ENCODE measurements around the gene CD160. TPM values are rescaled to one million over a fixed set of nuclear protein-coding genes. Genes with fewer than 3 reads are reported as not detected.

CD160 gene
- total and polyA plus RNA-seq, 2 of the 13 experiments (the other 11 are each of a cell fraction or from before 2014, with no cell fraction given), result 0.09 TPM; not detected in 1

- TF ChIP-seq HIC2 (CRISPR knock-in tag; IDR thresholded peaks at IDR 0.05; ENCODE audit: low read depth) (peak; percentile 72; the same call in 1 of the 2 replicates), ZBTB7A (CRISPR knock-in tag; IDR thresholded peaks at IDR 0.05) (peak; percentile 53; the same call in 1 of the 2 replicates), ARNTL (CRISPR knock-in tag; IDR thresholded peaks at IDR 0.05) (no peak), YEATS2 (CRISPR knock-in tag; IDR thresholded peaks at IDR 0.05; ENCODE audit: borderline replicate concordance) (no peak), TIGD3 (CRISPR knock-in tag; IDR thresholded peaks at IDR 0.05; ENCODE audit: borderline replicate concordance) (no peak), SOX5 (CRISPR knock-in tag; IDR thresholded peaks at IDR 0.05; ENCODE audit: borderline replicate concordance) (peak; percentile 74), ZNF800 (CRISPR knock-in tag; IDR thresholded peaks at IDR 0.05) (0 out of 2 replicates have a peak, but pooled peaks have one; percentile 21), BORCS8-MEF2B (CRISPR knock-in tag; IDR thresholded peaks at IDR 0.05) (no peak), NR2F6 (IDR thresholded peaks at IDR 0.05) (no peak), NR2F6 (CRISPR knock-in tag; IDR thresholded peaks at IDR 0.05) (peak; percentile 50; the same call in 1 of the 2 replicates), MAX (IDR thresholded peaks at IDR 0.05) (peak; percentile 61), MTA1 (CRISPR knock-in tag; IDR thresholded peaks at IDR 0.05; ENCODE audit: borderline replicate concordance) (peak; percentile 58; the same call in 1 of the 2 replicates), TEAD3 (CRISPR knock-in tag; optimal IDR thresholded peaks at IDR 0.05; ENCODE audit: borderline replicate concordance) (peak; percentile 93), NFIC (IDR thresholded peaks at IDR 0.05; ENCODE audit: low read length) (no peak), NR0B2 (CRISPR knock-in tag; IDR thresholded peaks at IDR 0.05) (no peak), HDAC1 (CRISPR knock-in tag; IDR thresholded peaks at IDR 0.05) (peak; percentile 56), SYNCRIP (IDR thresholded peaks at IDR 0.05; ENCODE audit: insufficient read depth, low read depth, low read length) (no peak), ZNF292 (CRISPR knock-in tag; IDR thresholded peaks at IDR 0.05; ENCODE audit: borderline replicate concordance, low read depth) (peak; percentile 38; the same call in 1 of the 2 replicates), PRMT3 (CRISPR knock-in tag; IDR thresholded peaks at IDR 0.05; ENCODE audit: borderline replicate concordance, low read depth) (no peak), ZNF18 (CRISPR knock-in tag; IDR thresholded peaks at IDR 0.05; ENCODE audit: insufficient replicate concordance) (peak; percentile 55), RCOR2 (CRISPR knock-in tag; IDR thresholded peaks at IDR 0.05) (no peak), KLF16 (CRISPR knock-in tag; IDR thresholded peaks at IDR 0.05) (no peak), ASH2L (IDR thresholded peaks at IDR 0.05; ENCODE audit: insufficient read length, low read depth, low read length) (peak; percentile 67), TARDBP (CRISPR knock-in tag; IDR thresholded peaks at IDR 0.05) (0 out of 2 replicates have a peak, but pooled peaks have one; percentile 43)
Observed at GRCh38 chr1:145711213-145711651, 8.1 kb upstream of the CD160 start (continued).
